Loucy (cell line): ENCODE data around the gene CDT1.

Experiments
- H2AFZ ChIP-seq: fragments of 200-600 bp; sonication (generic); 2 replicates; pipeline ENCODE4 v1.6.0; 2016; ENCODE audit warnings: antibody characterized with exemption, mild to moderate bottlenecking, low read length, moderate library complexity
- H3F3A ChIP-seq: fragments of 200-600 bp; 2 replicates; pipeline ENCODE4 v1.6.0; 2016; ENCODE audit warnings: antibody characterized with exemption, low read depth, mild to moderate bottlenecking
- H3K27me3 ChIP-seq: fragments of 200-600 bp; sonication (generic); 2 replicates; pipeline ENCODE4 v1.6.1; 2014; ENCODE audit warnings: low read length, mild to moderate bottlenecking; ENCODE audit not compliant: insufficient read depth, poor library complexity, severe bottlenecking
- H3K36me3 ChIP-seq: fragments of 200-600 bp; sonication (generic); 2 replicates; pipeline ENCODE4 v1.6.1; 2016; ENCODE audit warnings: low read length; ENCODE audit not compliant: insufficient read depth
- H3K4me1 ChIP-seq: fragments of 200-600 bp; sonication (generic); 2 replicates; pipeline ENCODE4 v1.5.1; 2014; ENCODE audit warnings: low read length, mild to moderate bottlenecking; ENCODE audit not compliant: insufficient read depth, poor library complexity, severe bottlenecking
- H3K4me2 ChIP-seq: fragments of 200-600 bp; sonication (generic); 2 replicates; pipeline ENCODE4 v1.6.0; 2014; ENCODE audit warnings: antibody characterized with exemption, low read length, low read depth, mild to moderate bottlenecking; ENCODE audit not compliant: poor library complexity, severe bottlenecking
- H3K4me3 ChIP-seq: fragments of 200-600 bp; sonication (generic); 2 replicates; pipeline ENCODE4 v1.5.1; 2014; ENCODE audit warnings: low read length, mild to moderate bottlenecking, mixed read lengths; ENCODE audit not compliant: poor library complexity, severe bottlenecking
- H3K79me2 ChIP-seq: fragments of 200-600 bp; sonication (generic); 2 replicates; pipeline ENCODE4 v1.6.1; 2014; ENCODE audit warnings: low read length; ENCODE audit not compliant: insufficient read depth
- H3K9ac ChIP-seq: fragments of 200-600 bp; sonication (generic); 2 replicates; pipeline ENCODE4 v1.6.0; 2014; ENCODE audit warnings: mild to moderate bottlenecking, low read depth, low read length, moderate library complexity; ENCODE audit not compliant: poor library complexity, severe bottlenecking
- H3K9me2 ChIP-seq: fragments of 200-600 bp; sonication (generic); replicated peaks from 2 replicates; pipeline ENCODE4 v1.6.1; 2016; ENCODE audit warnings: low read depth, low read length, mixed read lengths
- H3K9me3 ChIP-seq: fragments of 200-600 bp; sonication (generic); 2 replicates; pipeline ENCODE4 v1.6.1; 2014; ENCODE audit warnings: mild to moderate bottlenecking, antibody characterized with exemption, low read length, low read depth; ENCODE audit not compliant: insufficient read depth
- H4K20me1 ChIP-seq: fragments of 200-600 bp; sonication (generic); 2 replicates; pipeline ENCODE4 v1.6.0; 2014; ENCODE audit warnings: antibody characterized with exemption, low read length, mild to moderate bottlenecking; ENCODE audit not compliant: insufficient read depth, poor library complexity, severe bottlenecking
- EZH2phosphoT487 ChIP-seq: fragments of 200-600 bp; IDR thresholded peaks from 2 replicates; pipeline ENCODE4 v1.6.1; 2018; ENCODE audit warnings: antibody characterized with exemption, mild to moderate bottlenecking, moderate library complexity, borderline replicate concordance
- TF ChIP-seq, protein P1 (sequence below): fragments of 200-600 bp; sonication (generic); conservative IDR thresholded peaks from 2 replicates; pipeline ENCODE4 v1.5.1; 2014; ENCODE audit warnings: mild to moderate bottlenecking, antibody characterized with exemption, low read length

The CDT1 gene

DNA sequence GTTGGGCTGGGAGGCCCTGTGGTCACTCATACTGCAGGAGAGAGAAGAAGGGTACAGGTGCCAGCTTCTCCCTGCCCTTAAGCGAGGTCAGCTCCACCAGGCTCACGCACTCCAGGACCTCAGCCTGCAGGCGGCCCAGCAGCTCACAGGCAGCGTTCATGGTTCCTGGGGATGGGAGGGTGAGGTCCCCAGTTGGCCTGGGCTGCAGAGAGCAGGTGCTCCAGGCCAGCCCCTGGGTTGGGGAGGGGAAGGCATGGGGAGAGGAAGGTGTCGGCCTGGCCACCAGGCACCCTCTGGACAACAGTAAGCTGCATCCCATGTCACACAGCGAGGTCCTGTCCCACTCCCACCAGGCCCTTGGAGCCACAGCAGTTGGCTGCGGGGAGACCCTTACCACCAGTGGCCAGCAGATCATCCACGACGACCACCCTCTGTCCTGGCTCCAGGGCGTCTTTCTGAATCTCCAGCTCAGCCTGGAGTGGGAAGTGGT is 6.1 kb downstream of the CDT1 start:
- Histone ChIP-seq H3K79me2 (peaks cover 60% of the 10 kb centered on the region), H4K20me1 (peaks cover 57% of the 10 kb centered on the region), H3K4me2 (peak overlapping the region; percentile 90), H3K4me3 (peak overlapping the region; percentile 91), H2AFZ (no peak overlapping the region), H3K4me1 (no peaks in the 10 kb centered on the region), H3K27me3 (no peaks in the 10 kb centered on the region), H3K9me2 (no peaks in the 10 kb centered on the region), H3K36me3 (peaks cover 22% of the 10 kb centered on the region; the same call in 1 of the 2 replicates), H3K9me3 (no peaks in the 10 kb centered on the region), H3F3A (no peaks in the 10 kb centered on the region), H3K9ac (no peak overlapping the region)
- TF ChIP-seq, protein P1, sequence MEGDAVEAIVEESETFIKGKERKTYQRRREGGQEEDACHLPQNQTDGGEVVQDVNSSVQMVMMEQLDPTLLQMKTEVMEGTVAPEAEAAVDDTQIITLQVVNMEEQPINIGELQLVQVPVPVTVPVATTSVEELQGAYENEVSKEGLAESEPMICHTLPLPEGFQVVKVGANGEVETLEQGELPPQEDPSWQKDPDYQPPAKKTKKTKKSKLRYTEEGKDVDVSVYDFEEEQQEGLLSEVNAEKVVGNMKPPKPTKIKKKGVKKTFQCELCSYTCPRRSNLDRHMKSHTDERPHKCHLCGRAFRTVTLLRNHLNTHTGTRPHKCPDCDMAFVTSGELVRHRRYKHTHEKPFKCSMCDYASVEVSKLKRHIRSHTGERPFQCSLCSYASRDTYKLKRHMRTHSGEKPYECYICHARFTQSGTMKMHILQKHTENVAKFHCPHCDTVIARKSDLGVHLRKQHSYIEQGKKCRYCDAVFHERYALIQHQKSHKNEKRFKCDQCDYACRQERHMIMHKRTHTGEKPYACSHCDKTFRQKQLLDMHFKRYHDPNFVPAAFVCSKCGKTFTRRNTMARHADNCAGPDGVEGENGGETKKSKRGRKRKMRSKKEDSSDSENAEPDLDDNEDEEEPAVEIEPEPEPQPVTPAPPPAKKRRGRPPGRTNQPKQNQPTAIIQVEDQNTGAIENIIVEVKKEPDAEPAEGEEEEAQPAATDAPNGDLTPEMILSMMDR: no peak
- no peak for TF ChIP-seq EZH2phosphoT487

DNA sequence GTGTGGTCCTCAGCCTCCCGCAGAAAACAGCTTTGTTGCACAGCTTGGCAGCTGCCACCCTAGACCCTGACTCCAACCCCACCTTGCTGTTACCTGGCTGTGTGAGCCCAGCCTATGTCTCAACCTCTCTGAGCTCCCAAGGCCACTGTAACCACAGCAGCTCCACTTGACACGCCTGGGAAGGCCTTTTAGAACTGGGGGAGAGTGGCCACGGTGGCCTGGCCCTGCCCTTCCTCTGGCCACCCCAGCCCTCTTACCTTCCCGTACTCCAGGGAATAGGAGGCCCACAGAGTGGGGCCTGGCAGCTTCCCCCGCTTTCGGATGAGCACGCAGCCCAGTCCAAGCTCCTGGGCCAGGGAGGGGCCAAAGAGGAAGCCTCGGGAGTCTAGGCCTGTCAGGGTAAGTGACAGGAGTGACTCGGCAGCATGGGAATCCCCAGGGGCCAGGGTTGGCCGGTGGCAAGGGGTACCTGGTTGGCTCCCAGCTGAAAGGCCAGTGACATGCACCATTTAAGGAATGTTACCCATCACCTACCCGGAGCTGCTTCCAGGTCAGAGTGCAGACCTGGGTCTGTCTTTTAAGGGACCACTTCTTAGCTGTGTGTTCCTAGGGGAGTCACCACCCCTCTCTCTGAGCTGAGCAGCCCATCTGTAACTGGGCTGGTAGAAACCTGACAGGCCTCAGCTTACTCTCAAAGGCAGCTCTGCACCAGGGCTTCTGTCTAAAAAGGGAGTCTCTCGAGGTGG is 6.8 kb downstream of the CDT1 start:
- H3F3A ChIP-seq: no peaks in the 10 kb centered on the region
- H3K79me2 ChIP-seq: peaks cover 54% of the 10 kb centered on the region

DNA sequence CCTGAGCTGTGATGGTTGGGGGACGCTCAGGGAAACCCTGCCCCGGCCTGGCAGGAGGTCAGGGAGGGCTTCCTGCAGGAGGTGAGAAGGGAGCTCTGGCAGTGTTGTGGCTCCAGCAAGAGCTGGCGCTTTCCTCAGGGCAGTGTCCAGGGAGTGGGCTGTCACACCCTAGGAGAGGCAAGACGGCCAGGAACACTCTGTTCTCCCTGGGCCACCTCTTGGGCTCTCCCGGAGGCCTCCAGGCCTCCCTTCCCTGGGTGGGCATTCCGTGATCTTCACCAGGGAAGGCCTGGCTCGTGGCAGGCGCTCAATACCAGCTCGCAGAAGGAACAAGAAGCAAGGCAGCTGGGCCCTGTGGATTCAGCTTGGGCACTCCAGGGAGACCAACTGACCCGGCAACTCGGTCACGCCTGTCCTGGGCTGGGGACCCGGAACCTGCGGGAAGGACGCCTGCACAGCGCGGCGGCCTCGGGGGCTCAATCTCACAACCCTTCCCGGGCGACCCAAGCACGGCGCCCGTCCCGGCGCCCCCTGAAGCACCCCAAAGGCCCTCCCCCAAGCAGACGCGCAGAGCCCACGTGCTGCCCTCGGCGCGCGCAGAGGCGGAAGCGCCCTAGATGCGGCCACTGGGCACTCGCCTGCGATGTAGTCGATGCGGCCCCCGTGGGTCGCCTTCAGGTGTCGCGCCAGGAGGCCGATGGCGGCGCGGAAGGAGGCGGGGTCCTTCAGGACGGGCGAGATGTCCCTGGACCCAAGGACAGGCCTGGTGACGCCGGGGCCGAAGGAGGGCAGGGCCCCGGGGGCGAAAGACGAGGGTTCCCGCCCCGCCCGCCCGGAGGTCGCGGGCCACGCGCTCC is 7.6 kb downstream of the CDT1 start:
- peaks cover 42% of the 10 kb centered on the region for H4K20me1 ChIP-seq
- H3K4me3 ChIP-seq: peak overlapping the region; percentile 91
- peaks cover 20% of the 10 kb centered on the region; the same call in 1 of the 2 replicates for H3K36me3 ChIP-seq
- H3F3A ChIP-seq: no peaks in the 10 kb centered on the region
- H3K9me2 ChIP-seq: no peaks in the 10 kb centered on the region
- no peaks in the 10 kb centered on the region for H3K27me3 ChIP-seq
- no peaks in the 10 kb centered on the region for H3K9me3 ChIP-seq
- H2AFZ ChIP-seq: no peak overlapping the region
- peak overlapping the region; percentile 79 for H3K9ac ChIP-seq
- no peaks in the 10 kb centered on the region for H3K4me1 ChIP-seq
- H3K4me2 ChIP-seq: peak overlapping the region; percentile 90
- TF ChIP-seq, protein P1: no peak
- no peak for TF ChIP-seq EZH2phosphoT487
- H3K79me2 ChIP-seq: peaks cover 46% of the 10 kb centered on the region

More for the DNA sequence above, 6.8 kb downstream of the CDT1 start:
- H4K20me1 ChIP-seq: peaks cover 50% of the 10 kb centered on the region
- peak overlapping the region; percentile 91 for H3K4me3 ChIP-seq
- H3K27me3 ChIP-seq: no peaks in the 10 kb centered on the region
- H3K9ac ChIP-seq: peak overlapping the region; percentile 79
- no peaks in the 10 kb centered on the region for H3K9me2 ChIP-seq
- H3K4me1 ChIP-seq: no peaks in the 10 kb centered on the region
- peak overlapping the region; percentile 90 for H3K4me2 ChIP-seq
- no peaks in the 10 kb centered on the region for H3K9me3 ChIP-seq
- TF ChIP-seq, protein P1: no peak
- TF ChIP-seq EZH2phosphoT487: no peak
- H3K36me3 ChIP-seq: peaks cover 22% of the 10 kb centered on the region; the same call in 1 of the 2 replicates
- H2AFZ ChIP-seq: no peak overlapping the region
